Left ventricle myocardium inferior (tissue), 1 donor: Measurements from ENCODE around the gene P2RX1. TPM values are rescaled to one million over a fixed set of nuclear protein-coding genes. Genes with fewer than 3 reads are reported as not detected.
"Not testable (repeated sequence)": the region's sequence is repeated elsewhere in the genome, so short reads cannot be mapped to it uniquely, and the experiment has no call there.

Experiments
- DNase-seq: peaks from one replicate; pipeline ENCODE4 v3.0.0-alpha.2; 2020
- H3K27ac ChIP-seq: fragments of 200-600 bp; replicated peaks from 2 replicates; pipeline ENCODE4 v1.8.0; 2021
- H3K27me3 ChIP-seq: fragments of 200-600 bp; 2 replicates; pipeline ENCODE4 v1.8.0; 2021; ENCODE audit warnings: low read depth
- H3K36me3 ChIP-seq: fragments of 200-600 bp; 2 replicates; pipeline ENCODE4 v1.8.0; 2021
- H3K4me1 ChIP-seq: fragments of 200-600 bp; 2 replicates; pipeline ENCODE4 v1.8.0; 2021
- H3K4me3 ChIP-seq: fragments of 200-600 bp; 2 replicates; pipeline ENCODE4 v1.8.0; 2021; ENCODE audit warnings: mild to moderate bottlenecking, moderate library complexity
- H3K9me3 ChIP-seq: fragments of 200-600 bp; replicated peaks from 2 replicates; pipeline ENCODE4 v1.8.0; 2021
- CTCF ChIP-seq: fragments of 200-600 bp; IDR thresholded peaks from 2 replicates; pipeline ENCODE4 v1.8.0; 2021; ENCODE audit warnings: antibody characterized with exemption, mild to moderate bottlenecking, borderline replicate concordance
- intact Hi-C: fragments of 100-400 bp; cut with micrococcal nuclease; formaldehyde crosslinking; loops from one replicate; pipeline ENCODE4 v1.11.0; 2022
- total RNA-seq: library from RNA; stranded (reverse); fragmentation: NEBNext Ultra II Directional; extraction: Animal tissue kit (Norgen Biotek cat#: 25700); gene quantifications from one replicate; pipeline ENCODE4 v1.2.1, GENCODE V29; 2021
- donor health status: DM: no; HTN: yes; CAD: no; lungs with severe emphysema.

Gene P2RX1
- total RNA-seq, 1 donor from 2014 or later: 0.55 TPM

GRCh38 chr17:3951003-3951402 is 34.7 kb upstream of the P2RX1 start:
- intact Hi-C loops: no loop called here
- H3K36me3 ChIP-seq: no peaks in the 10 kb centered on the region
- no peak overlapping the region for H3K4me3 ChIP-seq
- peaks cover 17% of the 10 kb centered on the region for H3K4me1 ChIP-seq
- H3K27ac ChIP-seq: no peak overlapping the region
- no peaks in the 10 kb centered on the region for H3K27me3 ChIP-seq
- TF ChIP-seq CTCF: no peak
- no peaks in the 10 kb centered on the region for H3K9me3 ChIP-seq
- DNase-seq: no peak

- Histone ChIP-seq H3K4me1 (peaks cover 13% of the 10 kb centered on the region), H3K27ac (no peak overlapping the region), H3K27me3 (no peaks in the 10 kb centered on the region), H3K36me3 (no peaks in the 10 kb centered on the region), H3K4me3 (no peak overlapping the region), H3K9me3 (no peaks in the 10 kb centered on the region)
- intact Hi-C loops: no loop called here
- TF ChIP-seq CTCF: no peak
- DNase-seq: no peak
Observed at GRCh38 chr17:3950584-3950983, 34.3 kb upstream of the P2RX1 start.

GRCh38 chr17:3949418-3949817 is 33.2 kb upstream of the P2RX1 start:
- H3K36me3 ChIP-seq: no peaks in the 10 kb centered on the region
- TF ChIP-seq CTCF: no peak
- H3K4me1 ChIP-seq: peaks cover 8% of the 10 kb centered on the region
- H3K9me3 ChIP-seq: no peaks in the 10 kb centered on the region
- no peak for DNase-seq
- no peak overlapping the region for H3K27ac ChIP-seq
- H3K27me3 ChIP-seq: no peaks in the 10 kb centered on the region
- no peak overlapping the region for H3K4me3 ChIP-seq
- intact Hi-C loops: no loop called here

- DNase-seq, H3K27ac ChIP-seq, H3K27me3 ChIP-seq, H3K4me3 ChIP-seq, H3K9me3 ChIP-seq, H3K36me3 ChIP-seq, intact Hi-C loops: not testable (repeated sequence)
- peaks cover 16% of the 10 kb centered on the region for H3K4me1 ChIP-seq
Observed at GRCh38 chr17:3948551-3948950, 32.3 kb upstream of the P2RX1 start.

GRCh38 chr17:3947318-3947810 is 31.1 kb upstream of the P2RX1 start:
- no peak for TF ChIP-seq CTCF
- Histone ChIP-seq H3K4me1 (peaks cover 21% of the 10 kb centered on the region), H3K4me3 (no peak overlapping the region), H3K27ac (no peak overlapping the region), H3K9me3 (no peaks in the 10 kb centered on the region), H3K27me3 (no peaks in the 10 kb centered on the region), H3K36me3 (no peaks in the 10 kb centered on the region)
- no peak for DNase-seq
- intact Hi-C loops: no loop called here

GRCh38 chr17:3946711-3947235 is 30.5 kb upstream of the P2RX1 start:
- no peaks in the 10 kb centered on the region for H3K9me3 ChIP-seq
- TF ChIP-seq CTCF: no peak
- no peaks in the 10 kb centered on the region for H3K36me3 ChIP-seq
- intact Hi-C loops: no loop called here
- H3K4me3 ChIP-seq: no peak overlapping the region
- no peaks in the 10 kb centered on the region for H3K27me3 ChIP-seq
- DNase-seq: no peak
- peaks cover 21% of the 10 kb centered on the region for H3K4me1 ChIP-seq
- H3K27ac ChIP-seq: no peak overlapping the region
